PC-3 (cell line): ENCODE data around the gene DBNDD1. TPM values are rescaled to one million over a fixed set of nuclear protein-coding genes. Genes with fewer than 3 reads are reported as not detected.

Source experiments
- ATAC-seq: fragments of 200-7000 bp; cut with Tn5 transposase; 2 replicates; pipeline ENCODE4 v1.9.1; 2020; ENCODE audit warnings: mild to moderate bottlenecking, moderate library complexity
- BruUV-seq: library from RNA; stranded (reverse); fragments of 400-500 nt; replicated peaks from 2 replicates; lab custom pipeline; 2021; lab: Mats Ljungman, UMichigan
- CTCF ChIA-PET: fragments of 300-600 bp; sonication (Branson Sonifier 250); formaldehyde crosslinking; loops from one replicate; lab custom pipeline; 2022; ENCODE audit warnings: antibody characterized with exemption; lab: Charles Lee
- POLR2A ChIA-PET: fragments of 300-600 bp; sonication (Branson Sonifier 250); formaldehyde crosslinking; loops from one replicate; lab custom pipeline; 2022; ENCODE audit warnings: antibody characterized with exemption; ENCODE audit not compliant: unreplicated experiment; lab: Charles Lee
- DNase-seq: peaks from one replicate; pipeline ENCODE4 v3.0.0-alpha.2; 2015
- H2AFZ ChIP-seq: fragments of 300-600 bp; sonication (generic); 2 replicates; pipeline ENCODE4 v1.6.0; 2016; ENCODE audit warnings: antibody characterized with exemption, low read length
- H3F3A ChIP-seq: fragments of 300-600 bp; sonication (generic); one replicate; pipeline ENCODE4 v1.6.0; 2017; ENCODE audit warnings: antibody characterized with exemption, low read length, control low read depth, mild to moderate bottlenecking; ENCODE audit not compliant: unreplicated experiment
- H3K27ac ChIP-seq: fragments of 300-600 bp; sonication (generic); 2 replicates; pipeline ENCODE4 v1.5.1; 2016; ENCODE audit warnings: mild to moderate bottlenecking, low read length
- H3K27me3 ChIP-seq: fragments of 300-600 bp; sonication (generic); 2 replicates; pipeline ENCODE4 v1.6.1; 2016; ENCODE audit warnings: low read length, mixed read lengths
- H3K36me3 ChIP-seq: fragments of 300-600 bp; sonication (generic); 2 replicates; pipeline ENCODE4 v1.6.1; 2016; ENCODE audit warnings: low read depth, mixed run types, low read length, mixed read lengths
- H3K4me1 ChIP-seq: fragments of 300-600 bp; sonication (generic); 2 replicates; pipeline ENCODE4 v1.5.1; 2016; ENCODE audit warnings: low read length; ENCODE audit not compliant: insufficient read depth
- H3K4me2 ChIP-seq: fragments of 300-600 bp; sonication (generic); 2 replicates; pipeline ENCODE4 v1.6.0; 2016; ENCODE audit warnings: low read length
- H3K4me3 ChIP-seq: fragments of 300-600 bp; sonication (generic); 2 replicates; pipeline ENCODE4 v1.5.1; 2016; ENCODE audit warnings: mild to moderate bottlenecking, low read length, mixed read lengths
- H3K79me2 ChIP-seq: fragments of 300-600 bp; sonication (generic); 2 replicates; pipeline ENCODE4 v1.6.1; 2017; ENCODE audit warnings: low read length, mixed read lengths
- H3K9ac ChIP-seq: fragments of 300-600 bp; sonication (generic); 2 replicates; pipeline ENCODE4 v1.6.0; 2016; ENCODE audit warnings: mild to moderate bottlenecking, low read length
- H3K9me2 ChIP-seq: fragments of 300-600 bp; sonication (generic); replicated peaks from 2 replicates; pipeline ENCODE4 v1.6.1; 2016; ENCODE audit warnings: mixed run types, low read length, mixed read lengths
- H3K9me3 ChIP-seq: fragments of 300-600 bp; sonication (generic); 2 replicates; pipeline ENCODE4 v1.6.1; 2016; ENCODE audit warnings: low read length, mixed read lengths
- H4K20me1 ChIP-seq: fragments of 300-600 bp; sonication (generic); 2 replicates; pipeline ENCODE4 v1.6.1; 2016; ENCODE audit warnings: low read length, mixed read lengths
- CTCF ChIP-seq: fragments of 300-600 bp; sonication (generic); conservative IDR thresholded peaks from 2 replicates; pipeline ENCODE4 v1.5.1; 2017; ENCODE audit warnings: antibody characterized with exemption, low read depth, mild to moderate bottlenecking, low read length
- EZH2 ChIP-seq: fragments of 300-600 bp; sonication (generic); IDR thresholded peaks from one replicate; pipeline ENCODE4 v1.6.1; 2017; ENCODE audit warnings: antibody characterized with exemption, mild to moderate bottlenecking, low read length; ENCODE audit not compliant: unreplicated experiment
- EZH2phosphoT487 ChIP-seq: fragments of 300-600 bp; sonication (generic); IDR thresholded peaks from 2 replicates; pipeline ENCODE4 v1.6.1; 2018; ENCODE audit warnings: mild to moderate bottlenecking, antibody characterized with exemption, low read length, borderline replicate concordance
- intact Hi-C: fragments of 100-400 bp; cut with micrococcal nuclease; formaldehyde crosslinking; loops from 2 replicates; pipeline ENCODE4 v1.9.0; 2023
- total RNA-seq: library from RNA; depleted of rRNA; stranded (reverse); fragments of >200 nt; gene quantifications from 2 replicates; pipeline ENCODE4 v1.2.3, GENCODE V29; 2014

DBNDD1 gene
- total RNA-seq, 1 experiment from 2014 or later: 21.1 TPM

DNA sequence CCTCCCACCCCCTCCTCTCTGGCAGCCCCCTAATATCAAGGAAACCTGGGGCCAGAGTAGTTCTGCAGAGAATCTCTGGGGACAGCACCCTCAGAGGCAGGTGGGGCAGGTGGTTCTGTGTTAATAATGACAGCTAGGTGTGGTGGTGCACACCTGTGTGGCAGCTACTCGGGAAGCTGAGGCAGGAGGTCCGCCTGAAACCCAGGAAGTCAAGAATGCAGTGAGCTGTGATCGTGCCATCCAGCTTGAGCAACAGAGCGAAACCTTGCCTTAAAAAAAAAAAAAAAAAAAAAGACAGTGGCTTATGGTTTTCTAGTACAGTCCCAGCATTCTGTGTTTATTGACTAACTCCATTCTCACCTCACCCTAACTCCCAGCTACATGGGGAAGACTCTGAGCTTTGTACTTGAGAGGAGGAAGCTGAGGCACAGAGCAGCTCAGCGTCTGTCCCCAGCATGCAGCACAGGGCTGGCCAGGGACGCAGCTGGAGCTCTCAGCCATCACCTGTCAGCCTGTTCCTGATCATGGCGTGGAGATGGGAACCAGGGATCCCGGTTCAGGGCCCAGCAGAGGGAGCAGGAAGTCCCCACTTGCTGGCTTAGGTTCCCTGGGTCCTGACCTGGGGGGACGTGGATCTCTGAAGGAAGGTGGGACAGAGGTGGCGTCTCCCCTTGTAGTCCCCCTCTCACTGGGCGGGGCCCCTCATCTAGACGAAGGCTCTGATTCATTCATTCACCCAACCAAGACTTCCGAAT lies 6.1 kb downstream of the DBNDD1 start:
- ATAC-seq: no peak

DNA sequence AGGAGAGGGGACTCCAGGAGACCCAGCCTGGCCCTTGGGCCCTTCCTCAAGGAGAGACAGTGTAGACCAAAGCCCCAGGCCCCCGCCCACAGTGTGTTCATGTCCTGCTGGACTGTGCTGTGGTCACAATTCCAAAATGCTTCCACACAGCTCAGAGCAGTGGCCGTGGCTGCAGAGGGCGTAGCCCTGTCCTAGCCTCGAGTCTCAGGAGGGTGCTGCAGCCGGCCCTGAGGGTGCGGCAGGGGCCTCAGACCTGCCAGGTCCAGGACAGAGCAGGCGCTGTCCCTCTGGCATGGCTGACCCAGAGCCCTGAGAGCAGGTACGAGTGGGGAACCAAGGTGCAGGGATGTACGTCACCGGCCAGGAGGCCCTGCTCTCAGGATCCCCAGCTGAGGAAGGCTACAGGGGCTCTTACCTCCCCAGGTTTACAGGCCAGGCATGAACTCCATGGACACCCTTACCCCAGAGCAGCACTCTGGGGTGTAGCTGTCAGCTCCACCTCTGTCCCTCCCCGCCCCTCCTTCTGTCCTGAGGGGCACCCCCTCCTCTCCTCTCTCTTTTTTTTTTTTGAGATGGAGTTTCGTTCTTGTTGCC lies 7.3 kb downstream of the DBNDD1 start:
- H4K20me1 ChIP-seq: no peaks in the 10 kb centered on the region
- H2AFZ ChIP-seq: no peak overlapping the region
- no peaks in the 10 kb centered on the region for H3K36me3 ChIP-seq
- no peak for DNase-seq
- intact Hi-C loops: no loop called here
- no peaks in the 10 kb centered on the region for H3K27me3 ChIP-seq
- no peak overlapping the region for H3K4me3 ChIP-seq
- ChIA-PET POLR2A (no interaction called here), CTCF (no interaction called here)
- no peak for ATAC-seq
- BruUV-seq: no TSS peak
- no peaks in the 10 kb centered on the region for H3K4me1 ChIP-seq
- H3K9ac ChIP-seq: no peak overlapping the region
- TF ChIP-seq CTCF: no peak
- TF ChIP-seq EZH2phosphoT487: no peak
- TF ChIP-seq EZH2: no peak
- H3K27ac ChIP-seq: no peak overlapping the region
- H3F3A ChIP-seq: no peaks in the 10 kb centered on the region
- no peaks in the 10 kb centered on the region for H3K9me3 ChIP-seq
- no peak overlapping the region for H3K4me2 ChIP-seq
- H3K9me2 ChIP-seq: no peaks in the 10 kb centered on the region
- H3K79me2 ChIP-seq: no peaks in the 10 kb centered on the region

More for the DNA sequence above, 6.1 kb downstream of the DBNDD1 start:
- no peak for DNase-seq
- BruUV-seq: no TSS peak
- Histone ChIP-seq H3K27me3 (no peaks in the 10 kb centered on the region), H3K4me1 (peaks cover 4% of the 10 kb centered on the region; the same call in 1 of the 2 replicates), H3K4me3 (no peak overlapping the region), H2AFZ (no peak overlapping the region), H3K4me2 (no peak overlapping the region), H3K9me2 (no peaks in the 10 kb centered on the region), H3K79me2 (no peaks in the 10 kb centered on the region), H4K20me1 (no peaks in the 10 kb centered on the region), H3K36me3 (no peaks in the 10 kb centered on the region), H3F3A (no peaks in the 10 kb centered on the region), H3K27ac (no peak overlapping the region), H3K9me3 (no peaks in the 10 kb centered on the region), H3K9ac (no peak overlapping the region)
- POLR2A ChIA-PET: no interaction called here
- no peak for TF ChIP-seq CTCF
- TF ChIP-seq EZH2phosphoT487: no peak
- TF ChIP-seq EZH2: no peak
- intact Hi-C loops: no loop called here
- CTCF ChIA-PET: no interaction called here

DNA sequence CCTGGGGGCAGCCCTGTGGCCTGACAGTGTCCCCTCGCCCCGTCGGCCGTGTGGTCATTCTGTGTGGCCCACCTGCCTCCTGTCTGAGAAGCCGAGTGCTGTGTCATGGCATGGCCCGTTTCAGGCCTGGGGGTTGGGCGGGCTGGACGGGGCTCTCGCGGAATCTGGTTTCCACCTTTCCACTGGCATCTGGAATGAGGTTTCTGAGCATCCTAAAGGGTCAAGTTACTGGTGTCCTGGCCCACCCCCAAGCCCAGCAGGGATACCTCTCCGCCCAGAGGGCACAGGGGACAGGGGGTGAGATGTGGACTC lies 7.8 kb downstream of the DBNDD1 start:
- Histone ChIP-seq H3K4me2 (no peak overlapping the region), H3K4me3 (no peak overlapping the region), H3K9me2 (no peaks in the 10 kb centered on the region), H3F3A (no peaks in the 10 kb centered on the region), H3K4me1 (no peaks in the 10 kb centered on the region), H3K27me3 (no peaks in the 10 kb centered on the region), H3K27ac (no peak overlapping the region), H3K9me3 (no peaks in the 10 kb centered on the region), H3K36me3 (no peaks in the 10 kb centered on the region), H3K79me2 (no peaks in the 10 kb centered on the region), H2AFZ (no peak overlapping the region), H4K20me1 (no peaks in the 10 kb centered on the region), H3K9ac (no peak overlapping the region)
- intact Hi-C loops: no loop called here
- ATAC-seq: no peak
- DNase-seq: no peak
- CTCF ChIA-PET: no interaction called here
- POLR2A ChIA-PET: no interaction called here
- TF ChIP-seq CTCF (no peak), EZH2phosphoT487 (no peak), EZH2 (no peak)
- no TSS peak for BruUV-seq
